ENCODE results near the gene RPTOR.

RPTOR gene

DNA sequence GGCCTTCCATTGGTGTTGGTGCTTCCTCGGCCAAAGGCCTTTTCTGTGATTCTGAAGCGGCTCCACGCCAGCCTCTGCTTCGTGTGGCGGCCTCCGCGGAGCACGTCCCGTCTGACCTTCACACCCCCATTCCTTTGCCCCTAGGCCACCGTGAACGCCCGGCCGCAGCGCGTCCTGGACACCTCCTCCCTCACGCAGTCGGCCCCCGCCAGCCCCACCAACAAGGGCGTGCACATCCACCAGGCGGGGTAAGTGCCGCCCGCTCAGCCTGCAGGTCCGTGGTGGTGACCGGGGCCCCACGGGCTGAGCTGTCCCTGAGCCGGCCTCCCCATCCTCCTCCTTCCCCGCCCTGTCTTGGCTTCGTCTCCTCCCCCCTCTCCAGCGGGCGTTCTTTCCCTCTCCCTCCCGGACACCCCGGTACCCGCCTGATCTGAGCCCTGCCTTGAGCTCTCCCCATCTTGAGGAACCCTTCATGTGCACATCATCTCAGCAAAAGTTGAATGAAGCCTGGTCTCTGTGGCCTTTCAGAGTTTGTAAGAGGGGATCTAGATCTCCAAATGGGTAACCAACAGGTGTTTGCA, 378.0 kb downstream of the RPTOR start:
- DNase-seq = no peak

GRCh38 chr17:80923211-80924110, 378.8 kb downstream of the RPTOR start:
- no peak for DNase-seq

DNA sequence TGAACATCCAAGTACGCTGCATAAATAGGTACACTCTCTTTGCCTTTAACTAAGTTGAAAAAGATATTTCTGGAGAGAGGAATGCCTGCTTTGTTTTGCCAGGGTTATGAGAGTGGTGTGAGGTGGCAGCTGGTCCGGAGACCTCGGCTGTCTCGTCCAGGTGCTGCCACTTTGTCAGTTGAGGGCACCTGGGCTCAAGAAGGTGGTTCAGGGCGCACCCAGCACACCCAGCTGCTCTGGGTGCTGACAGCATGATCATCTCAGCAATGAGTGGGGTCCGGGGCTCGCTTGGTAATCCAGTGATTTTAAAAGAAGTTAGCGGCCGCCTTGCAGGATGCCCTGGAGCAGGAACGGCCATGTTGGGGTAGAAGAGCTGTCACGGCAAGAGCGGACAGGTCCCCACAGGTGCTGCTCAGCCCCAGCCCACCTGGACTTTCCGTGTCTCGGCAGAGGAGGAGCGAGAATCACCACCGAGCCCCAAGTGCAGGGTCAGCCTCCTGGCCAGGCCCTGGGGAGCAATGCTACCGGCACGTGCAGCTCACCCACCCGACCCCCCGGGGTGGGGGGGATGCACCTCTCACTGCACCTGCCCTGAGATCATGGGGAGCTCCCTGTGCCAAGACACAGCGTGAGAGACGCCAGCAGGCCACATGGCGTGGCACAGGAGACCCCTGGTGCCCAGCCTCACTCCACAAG, 379.6 kb downstream of the RPTOR start:
- no peak for DNase-seq

- no peak for DNase-seq
Observed at GRCh38 chr17:80924807-80925610, 380.4 kb downstream of the RPTOR start.

GRCh38 chr17:80925688-80926335, 381.2 kb downstream of the RPTOR start:
- DNase-seq = no peak

GRCh38 chr17:80926591-80927250, 382.1 kb downstream of the RPTOR start:
- DNase-seq = no peak

DNA sequence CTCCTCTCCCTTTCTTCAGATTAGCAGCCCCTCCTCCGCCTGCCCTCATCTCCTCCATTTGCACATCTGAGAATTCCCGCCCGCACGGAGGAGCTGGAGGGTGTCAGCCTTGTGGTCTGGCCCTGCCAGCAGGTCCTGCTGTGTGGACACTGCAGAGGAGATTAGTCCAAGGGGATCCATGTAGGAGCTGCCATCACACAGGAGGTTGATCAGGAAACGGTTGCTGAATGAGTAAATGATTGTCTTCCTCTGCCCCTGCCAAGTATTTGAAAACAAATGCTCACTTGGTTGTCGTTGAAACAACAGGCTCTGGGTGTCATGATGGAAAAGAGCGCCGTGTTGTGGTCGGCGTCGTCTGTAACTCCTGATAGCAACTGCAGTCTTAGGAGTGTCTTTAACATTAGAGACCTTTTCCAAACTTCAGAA, 383.2 kb downstream of the RPTOR start:
- DNase-seq = no peak

DNA sequence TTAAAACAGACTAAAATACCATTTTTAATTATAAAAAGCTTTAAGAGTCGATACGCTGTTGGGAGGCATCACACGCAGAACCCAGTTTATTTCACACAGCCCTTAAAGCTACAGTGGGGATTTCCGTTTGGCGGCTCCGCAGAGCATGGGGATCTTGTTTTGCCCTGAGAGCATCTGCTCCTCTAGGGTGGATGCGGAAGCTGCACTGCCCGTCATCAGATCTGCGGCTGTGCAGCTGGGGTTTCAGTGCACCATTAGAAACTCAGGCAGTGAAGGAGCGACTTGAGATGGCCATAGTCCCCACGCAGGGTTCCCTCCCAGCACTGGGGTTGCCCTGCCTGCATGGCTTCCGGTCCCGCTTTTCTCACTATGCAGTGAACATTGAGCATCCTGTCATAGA, 384.8 kb downstream of the RPTOR start:
- DNase-seq = no peak

- no peak for DNase-seq
Observed at GRCh38 chr17:80930335-80931279, 386.0 kb downstream of the RPTOR start.

DNA sequence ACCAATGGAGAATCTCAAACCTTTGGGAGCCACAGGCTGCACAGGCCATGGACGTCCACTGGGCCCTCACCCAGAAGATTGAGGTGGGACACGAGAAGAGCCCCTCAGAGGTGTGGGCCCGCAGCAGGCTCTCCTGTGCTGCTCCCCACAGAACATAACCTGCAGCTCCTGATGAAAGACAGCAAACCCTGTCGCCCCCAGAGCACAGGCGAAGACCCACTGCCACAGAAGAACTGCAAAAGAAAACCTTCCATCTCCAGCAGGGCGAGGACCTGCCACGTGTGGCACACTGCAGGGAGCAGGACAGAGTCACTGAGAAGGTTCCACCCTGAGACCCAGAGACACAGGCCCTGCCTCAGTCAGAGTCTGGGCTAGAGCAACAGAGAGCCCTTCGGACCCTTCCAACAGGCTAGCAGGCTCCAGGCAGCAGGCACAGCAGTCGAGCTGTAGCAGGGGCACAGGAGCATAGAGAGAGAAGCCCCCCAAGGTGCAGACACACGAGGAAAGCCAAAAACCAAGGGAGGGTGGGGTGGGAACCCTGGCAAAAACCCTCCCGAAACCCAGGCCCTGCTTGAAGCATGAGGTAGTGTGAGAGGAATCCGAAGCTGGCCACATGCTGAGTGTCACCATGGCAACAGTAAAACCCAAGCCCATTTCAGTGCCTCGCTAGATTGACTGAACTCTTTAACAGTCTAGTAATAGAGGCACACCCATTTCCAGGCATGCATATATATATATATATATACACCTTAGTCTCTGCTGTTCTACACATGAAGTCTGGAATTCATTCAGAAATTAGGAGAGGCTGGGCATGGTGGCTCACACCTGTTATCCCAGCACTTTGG, 387.0 kb downstream of the RPTOR start:
- DNase-seq = no peak

DNA sequence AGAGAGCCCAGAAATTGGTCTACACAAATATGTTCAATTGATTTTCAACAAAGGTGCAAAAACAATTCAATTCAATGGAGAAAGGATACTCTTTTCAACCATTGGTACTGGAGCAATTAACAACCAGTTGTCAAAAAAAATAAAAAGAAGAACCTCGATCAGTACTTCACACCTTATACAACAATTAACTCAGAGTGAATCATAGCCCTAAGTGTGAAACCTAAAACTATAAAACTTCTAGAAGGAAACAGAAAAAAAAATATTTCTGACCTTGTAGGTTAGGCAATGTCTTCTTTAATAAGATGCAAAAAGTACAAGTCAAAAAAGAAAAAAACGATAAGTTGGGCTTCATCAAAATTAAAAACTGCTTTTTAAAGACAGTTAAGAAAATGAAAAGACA, 390.9 kb downstream of the RPTOR start:
- no peak for DNase-seq

DNA sequence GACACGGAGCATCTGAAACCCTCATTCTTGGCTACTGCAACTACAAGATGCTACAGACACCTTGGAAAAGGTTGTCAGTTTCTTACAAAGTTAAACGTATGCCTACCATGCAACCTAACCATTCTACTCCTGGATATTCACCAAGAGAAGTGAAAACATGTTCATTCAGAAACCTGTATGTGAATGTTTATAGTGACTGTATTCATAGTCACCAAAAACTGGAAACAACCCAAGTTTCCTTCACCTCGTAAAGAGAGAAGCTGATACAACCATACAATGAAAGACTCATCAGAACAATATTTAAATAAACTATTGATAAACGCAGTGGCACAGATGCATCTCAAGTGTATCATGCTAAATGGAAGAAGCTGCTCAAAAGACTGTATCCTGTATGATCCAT, 391.6 kb downstream of the RPTOR start:
- DNase-seq = no peak

DNA sequence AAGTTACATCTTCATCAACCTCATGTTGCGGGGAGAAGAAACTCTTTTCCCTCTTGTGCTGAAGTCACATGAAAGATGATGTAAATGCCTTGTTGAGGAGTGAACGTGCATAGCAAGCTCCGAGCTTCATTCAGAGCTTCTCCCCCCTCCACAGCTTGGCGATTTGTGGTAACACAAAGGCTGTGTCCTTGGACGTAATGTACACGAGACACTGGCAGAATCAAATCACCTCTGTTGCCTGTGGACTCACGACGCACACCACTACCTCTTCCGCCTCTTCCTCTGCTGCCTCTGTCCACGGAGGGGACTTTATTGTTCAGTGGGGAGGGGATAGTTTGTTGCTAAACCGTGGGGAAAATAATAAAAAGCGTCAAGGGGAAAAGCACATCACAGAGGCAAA, 392.1 kb downstream of the RPTOR start:
- DNase-seq = no peak

DNA sequence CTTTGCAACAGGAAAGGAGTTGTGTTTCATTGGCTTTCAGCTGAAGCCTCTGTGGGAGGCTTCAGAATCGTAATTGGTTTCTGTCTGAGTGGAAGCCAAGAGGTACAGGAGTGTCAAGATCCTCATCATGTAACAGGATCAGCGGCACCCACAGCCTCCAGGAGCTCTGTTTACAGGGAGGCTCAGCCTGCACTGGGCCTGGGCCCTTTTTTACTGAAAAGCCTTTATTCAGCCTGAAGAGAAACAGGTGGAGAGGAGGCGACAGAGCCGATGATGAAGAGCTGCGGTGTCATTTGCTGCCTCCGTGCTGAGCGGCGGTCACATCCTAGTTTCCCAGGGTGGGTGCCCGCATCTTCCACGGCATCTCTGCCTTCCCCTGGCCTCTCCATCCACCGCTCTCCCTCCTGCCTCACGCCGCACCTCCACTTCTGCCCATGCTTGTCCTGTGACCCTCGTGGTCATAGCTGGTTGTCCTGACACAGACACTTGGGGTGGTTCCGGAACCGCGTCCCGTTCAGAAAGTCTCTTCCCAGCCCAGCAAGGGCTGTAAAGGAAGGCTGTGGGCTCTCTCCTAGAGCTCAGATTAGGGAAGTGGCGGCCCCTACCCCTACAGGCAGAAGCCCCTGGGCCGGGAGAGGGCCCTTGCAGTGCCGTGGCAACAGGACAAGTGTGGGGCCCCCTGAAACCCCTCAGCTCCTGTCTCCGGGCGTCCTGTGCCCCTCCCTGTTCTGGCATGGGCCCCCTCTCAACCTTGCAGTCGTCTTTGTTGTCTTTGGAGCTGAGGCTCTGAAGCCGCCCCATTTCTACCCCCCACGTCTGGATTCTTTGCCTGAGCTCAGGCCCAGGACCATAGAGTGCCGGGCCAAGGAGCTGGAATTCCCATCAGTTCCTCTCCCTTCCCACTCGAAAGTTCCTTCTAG, 393.1 kb downstream of the RPTOR start:
- no peak for DNase-seq

- DNase-seq = no peak
Observed at GRCh38 chr17:80938556-80938955, 393.9 kb downstream of the RPTOR start.

GRCh38 chr17:80939151-80940145, 394.8 kb downstream of the RPTOR start:
- no peak for DNase-seq
